Endothelial cell of umbilical vein (primary cell): ENCODE results near the gene WFDC6.

Source experiments
- CTCF ChIP-seq, 2 donors: IDR thresholded peaks; 1 replicate in 1 of 2; 2 replicates in 1 of 2; pipeline ENCODE4 v1.5.1; 2011; ENCODE audit warnings: low read length in 2 of 2, mild to moderate bottlenecking in 2 of 2, moderate library complexity in 2 of 2, control low read depth in 1 of 2, inconsistent platforms in 1 of 2, low read depth in 1 of 2; ENCODE audit not compliant: insufficient read depth in 1 of 2; ENCODE audit errors: extremely low read depth in 1 of 2
- FOS ChIP-seq: IDR thresholded peaks from 2 replicates; pipeline ENCODE4 v1.6.1; 2011; ENCODE audit warnings: mild to moderate bottlenecking, low read length, moderate library complexity, borderline replicate concordance; ENCODE audit not compliant: insufficient read depth
- JUN ChIP-seq: IDR thresholded peaks from 2 replicates; pipeline ENCODE4 v1.6.1; 2011; ENCODE audit warnings: borderline replicate concordance, low read depth; ENCODE audit not compliant: insufficient read length, insufficient read depth
- MAX ChIP-seq: IDR thresholded peaks from 2 replicates; pipeline ENCODE4 v1.6.1; 2011; ENCODE audit not compliant: insufficient read depth, insufficient read length
- POLR2AphosphoS5 ChIP-seq: IDR thresholded peaks from 2 replicates; pipeline ENCODE4 v1.6.1; 2012; ENCODE audit warnings: low read depth, mild to moderate bottlenecking, control low read depth, low read length, moderate library complexity; ENCODE audit not compliant: insufficient read depth

- TF ChIP-seq MAX (no peak), CTCF (IDR thresholded peaks at IDR 0.05; ENCODE audit: extremely low read depth in 1 of 2, insufficient read depth in 1 of 2, low read depth in 1 of 2, low read length in 2 of 2) (no peak), JUN (no peak), FOS (no peak), POLR2AphosphoS5 (no peak)
Observed at GRCh38 chr20:45583502-45583901, 44.2 kb upstream of the WFDC6 start.
